HEK293 (cell line): ENCODE data around the gene TSR3.
"Not testable (repeated sequence)": the region's sequence is repeated elsewhere in the genome, so short reads cannot be mapped to it uniquely, and the experiment has no call there.

Experiments
- CTCF ChIA-PET: fragments of 350-600 bp; formaldehyde crosslinking; extraction: SDS; loops from one replicate; lab custom pipeline; 2021; ENCODE audit warnings: antibody characterized with exemption; lab: Yijun Ruan, JAX
- POLR2A ChIA-PET: fragments of 300-600 bp; formaldehyde crosslinking; extraction: SDS; loops from one replicate; lab custom pipeline; 2020; ENCODE audit warnings: antibody characterized with exemption, inconsistent platforms; lab: Yijun Ruan, JAX
- H3K27ac ChIP-seq: fragments of 200-500 bp; sonication (Bioruptor generic); 2 replicates; pipeline ENCODE4 v1.5.1; 2014; ENCODE audit warnings: low read depth, low read length, control low read depth, inconsistent platforms; ENCODE audit errors: extremely low read depth
- H3K36me3 ChIP-seq, 2 experiments: fragments of 200-500 bp in 1 of 2; sonication (Bioruptor generic) in 1 of 2; 1 replicate in 1 of 2; 2 replicates in 1 of 2; pipeline ENCODE4 v1.5.1; 2014 to 2017; ENCODE audit warnings: inconsistent platforms in 2 of 2, low read length in 2 of 2; ENCODE audit not compliant: control insufficient read depth in 2 of 2, insufficient read depth in 1 of 2
- H3K4me1 ChIP-seq: fragments of 200-500 bp; sonication (Bioruptor generic); 2 replicates; pipeline ENCODE4 v1.5.1; 2014; ENCODE audit warnings: mild to moderate bottlenecking, low read length, inconsistent platforms; ENCODE audit not compliant: control insufficient read depth, insufficient read depth
- H3K4me3 ChIP-seq: 2 replicates; pipeline ENCODE4 v1.5.1; 2011; ENCODE audit warnings: low read depth, mild to moderate bottlenecking, control low read depth, low read length, moderate library complexity
- H3K9me3 ChIP-seq: fragments of 200-500 bp; sonication (Bioruptor generic); 2 replicates; pipeline ENCODE4 v1.5.1; 2014; ENCODE audit warnings: low read depth, low read length, inconsistent platforms; ENCODE audit not compliant: control insufficient read depth, insufficient read depth
- GFI1B ChIP-seq: fragments of 450-650 bp; formaldehyde crosslinking; IDR thresholded peaks from 2 replicates; pipeline ENCODE4 v1.5.1; 2016; ENCODE audit warnings: missing biosample characterization, missing genetic modification characterization
- GLIS2 ChIP-seq: fragments of 450-650 bp; formaldehyde crosslinking; IDR thresholded peaks from 2 replicates; pipeline ENCODE4 v1.5.1; 2016; ENCODE audit warnings: missing biosample characterization, missing genetic modification characterization
- PRDM4 ChIP-seq: fragments of 450-650 bp; formaldehyde crosslinking; IDR thresholded peaks from 2 replicates; pipeline ENCODE4 v1.5.1; 2017; ENCODE audit warnings: missing biosample characterization, missing genetic modification characterization
- ZBTB11 ChIP-seq: fragments of 450-650 bp; formaldehyde crosslinking; conservative IDR thresholded peaks from 2 replicates; pipeline ENCODE4 v1.5.1; 2016; ENCODE audit warnings: low read depth, missing biosample characterization, missing genetic modification characterization
- ZBTB8A ChIP-seq: fragments of 450-650 bp; formaldehyde crosslinking; IDR thresholded peaks from 2 replicates; pipeline ENCODE4 v1.5.1; 2016; ENCODE audit warnings: missing biosample characterization, missing genetic modification characterization
- ZNF175 ChIP-seq: fragments of 450-650 bp; formaldehyde crosslinking; IDR thresholded peaks from 2 replicates; pipeline ENCODE4 v1.5.1; 2016; ENCODE audit warnings: missing biosample characterization, missing genetic modification characterization
- ZNF555 ChIP-seq: fragments of 450-650 bp; formaldehyde crosslinking; conservative IDR thresholded peaks from 2 replicates; pipeline ENCODE4 v1.5.1; 2017; ENCODE audit warnings: missing biosample characterization, mild to moderate bottlenecking, missing genetic modification characterization, inconsistent platforms
- ZNF791 ChIP-seq: fragments of 450-650 bp; formaldehyde crosslinking; IDR thresholded peaks from 2 replicates; pipeline ENCODE4 v1.5.1; 2016; ENCODE audit warnings: missing biosample characterization, missing genetic modification characterization
- TF ChIP-seq, protein P1 (sequence below): fragments of 450-650 bp; formaldehyde crosslinking; IDR thresholded peaks from 2 replicates; pipeline ENCODE4 v1.5.1; 2016; ENCODE audit warnings: missing biosample characterization, missing genetic modification characterization

TSR3 gene

DNA sequence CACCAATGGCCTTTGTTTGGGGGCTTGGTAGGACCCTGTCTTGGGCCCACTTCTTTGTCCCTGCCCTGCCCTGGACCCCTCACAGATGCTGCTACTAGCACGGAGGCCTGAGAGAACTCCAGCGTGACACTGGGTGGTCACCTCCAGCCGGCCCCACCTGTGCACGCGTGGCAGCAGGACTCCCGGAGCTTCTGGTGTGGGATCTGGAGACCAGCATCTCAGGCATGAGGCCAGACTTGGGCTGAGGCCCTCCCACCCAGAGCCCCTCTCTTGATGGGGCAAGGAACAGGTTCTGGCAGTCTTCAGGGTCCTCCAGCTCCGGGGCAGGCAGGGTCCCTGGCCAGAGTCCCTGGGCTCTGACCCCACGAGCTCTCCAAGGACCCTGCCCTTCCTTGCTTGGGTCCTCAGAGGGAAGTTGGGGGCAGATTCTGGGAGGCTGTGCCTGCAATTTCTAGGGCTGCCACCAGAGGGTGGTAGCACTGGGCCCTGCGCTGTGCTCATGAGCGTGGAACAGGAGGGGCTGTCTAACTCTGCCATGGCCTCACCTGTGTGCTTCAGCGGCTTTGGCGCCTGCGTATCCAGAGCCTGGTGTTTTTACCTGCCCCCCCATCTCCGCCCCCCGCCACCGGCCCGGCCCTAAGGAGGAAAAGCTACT lies 21.3 kb downstream of the TSR3 start:
- H3K9me3 ChIP-seq = no peaks in the 10 kb centered on the region
- CTCF ChIA-PET = interaction anchor here (0.7 to 1.3 kb wide), 4 partner anchors 16 to 259 kb away, joined by 3 to 4 read pairs (median 3); no protein-coding TSS in a partner anchor
- H3K27ac ChIP-seq = no peak overlapping the region
- POLR2A ChIA-PET = no interaction called here
- no peak overlapping the region for H3K4me3 ChIP-seq
- H3K36me3 ChIP-seq = no peaks in the 10 kb centered on the region
- TF ChIP-seq ZBTB11 (tag by site-specific recombination) = no peak
- TF ChIP-seq PRDM4 (tag by site-specific recombination) = no peak
- TF ChIP-seq ZNF791 (tag by site-specific recombination) = no peak
- TF ChIP-seq ZNF175 = no peak
- no peak for TF ChIP-seq ZBTB8A (tag by site-specific recombination)
- TF ChIP-seq GFI1B (tag by site-specific recombination) = no peak
- TF ChIP-seq GLIS2 = no peak
- TF ChIP-seq ZNF555 (tag by site-specific recombination) = no peak
- TF ChIP-seq, protein P1, sequence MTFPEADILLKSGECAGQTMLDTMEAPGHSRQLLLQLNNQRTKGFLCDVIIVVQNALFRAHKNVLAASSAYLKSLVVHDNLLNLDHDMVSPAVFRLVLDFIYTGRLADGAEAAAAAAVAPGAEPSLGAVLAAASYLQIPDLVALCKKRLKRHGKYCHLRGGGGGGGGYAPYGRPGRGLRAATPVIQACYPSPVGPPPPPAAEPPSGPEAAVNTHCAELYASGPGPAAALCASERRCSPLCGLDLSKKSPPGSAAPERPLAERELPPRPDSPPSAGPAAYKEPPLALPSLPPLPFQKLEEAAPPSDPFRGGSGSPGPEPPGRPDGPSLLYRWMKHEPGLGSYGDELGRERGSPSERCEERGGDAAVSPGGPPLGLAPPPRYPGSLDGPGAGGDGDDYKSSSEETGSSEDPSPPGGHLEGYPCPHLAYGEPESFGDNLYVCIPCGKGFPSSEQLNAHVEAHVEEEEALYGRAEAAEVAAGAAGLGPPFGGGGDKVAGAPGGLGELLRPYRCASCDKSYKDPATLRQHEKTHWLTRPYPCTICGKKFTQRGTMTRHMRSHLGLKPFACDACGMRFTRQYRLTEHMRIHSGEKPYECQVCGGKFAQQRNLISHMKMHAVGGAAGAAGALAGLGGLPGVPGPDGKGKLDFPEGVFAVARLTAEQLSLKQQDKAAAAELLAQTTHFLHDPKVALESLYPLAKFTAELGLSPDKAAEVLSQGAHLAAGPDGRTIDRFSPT (tag by site-specific recombination) = no peak
- peaks cover 2% of the 10 kb centered on the region; the same call in 1 of the 2 replicates for H3K4me1 ChIP-seq

GRCh38 chr16:1328961-1329360 lies 22.7 kb downstream of the TSR3 start:
- H3K4me1 ChIP-seq, POLR2A ChIA-PET, H3K9me3 ChIP-seq, H3K36me3 ChIP-seq, H3K27ac ChIP-seq, H3K4me3 ChIP-seq: not testable (repeated sequence)
- CTCF ChIA-PET = interaction anchor here (0.6 to 0.7 kb wide), 2 partner anchors 56 to 915 kb away, joined by 3 to 5 read pairs; no protein-coding TSS in a partner anchor

DNA sequence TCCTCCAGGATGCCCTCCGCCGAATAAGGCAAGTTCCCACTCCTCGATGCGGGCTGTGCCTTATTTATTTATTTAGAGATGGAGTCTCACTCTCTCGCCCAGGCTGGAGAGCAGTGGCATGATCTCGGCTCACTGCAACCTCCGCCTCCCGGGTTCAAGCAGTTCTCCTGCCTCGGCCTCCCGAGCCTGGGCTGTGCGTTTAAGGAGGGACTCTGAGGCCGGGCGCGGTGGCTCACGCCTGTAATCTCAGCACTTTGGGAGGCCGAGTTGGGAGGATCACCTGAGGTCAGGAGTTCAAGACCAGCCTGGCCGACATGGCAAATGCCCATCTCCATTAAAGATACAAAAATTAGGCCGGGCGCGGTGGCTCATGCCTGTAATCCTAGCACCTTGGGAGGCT lies 23.5 kb downstream of the TSR3 start:
- CTCF ChIA-PET, H3K4me3 ChIP-seq, H3K4me1 ChIP-seq, POLR2A ChIA-PET, H3K27ac ChIP-seq, H3K9me3 ChIP-seq: not testable (repeated sequence)
- H3K36me3 ChIP-seq = peaks cover 0 to 15% of the 10 kb centered on the region in 2 experiments; a peak in 1 of 3 replicates
